ENCODE results near the gene ADGRE3.
"Not testable (repeated sequence)": the region's sequence is repeated elsewhere in the genome, so short reads cannot be mapped to it uniquely, and the experiment has no call there.

ADGRE3 gene

GRCh38 chr19:14629557-14629956 lies 45.1 kb downstream of the ADGRE3 start:
- H3K4me3 ChIP-seq (ENCODE audit: control insufficient read depth, low read depth, low read length), result no peak overlapping the region
- DNase-seq (ENCODE audit: low read depth), result no peak
- TF ChIP-seq, protein P1, sequence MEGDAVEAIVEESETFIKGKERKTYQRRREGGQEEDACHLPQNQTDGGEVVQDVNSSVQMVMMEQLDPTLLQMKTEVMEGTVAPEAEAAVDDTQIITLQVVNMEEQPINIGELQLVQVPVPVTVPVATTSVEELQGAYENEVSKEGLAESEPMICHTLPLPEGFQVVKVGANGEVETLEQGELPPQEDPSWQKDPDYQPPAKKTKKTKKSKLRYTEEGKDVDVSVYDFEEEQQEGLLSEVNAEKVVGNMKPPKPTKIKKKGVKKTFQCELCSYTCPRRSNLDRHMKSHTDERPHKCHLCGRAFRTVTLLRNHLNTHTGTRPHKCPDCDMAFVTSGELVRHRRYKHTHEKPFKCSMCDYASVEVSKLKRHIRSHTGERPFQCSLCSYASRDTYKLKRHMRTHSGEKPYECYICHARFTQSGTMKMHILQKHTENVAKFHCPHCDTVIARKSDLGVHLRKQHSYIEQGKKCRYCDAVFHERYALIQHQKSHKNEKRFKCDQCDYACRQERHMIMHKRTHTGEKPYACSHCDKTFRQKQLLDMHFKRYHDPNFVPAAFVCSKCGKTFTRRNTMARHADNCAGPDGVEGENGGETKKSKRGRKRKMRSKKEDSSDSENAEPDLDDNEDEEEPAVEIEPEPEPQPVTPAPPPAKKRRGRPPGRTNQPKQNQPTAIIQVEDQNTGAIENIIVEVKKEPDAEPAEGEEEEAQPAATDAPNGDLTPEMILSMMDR (IDR thresholded peaks at IDR 0.05; ENCODE audit: control insufficient read depth, insufficient read depth, low read depth, low read length, missing control alignments), result no peak

DNA sequence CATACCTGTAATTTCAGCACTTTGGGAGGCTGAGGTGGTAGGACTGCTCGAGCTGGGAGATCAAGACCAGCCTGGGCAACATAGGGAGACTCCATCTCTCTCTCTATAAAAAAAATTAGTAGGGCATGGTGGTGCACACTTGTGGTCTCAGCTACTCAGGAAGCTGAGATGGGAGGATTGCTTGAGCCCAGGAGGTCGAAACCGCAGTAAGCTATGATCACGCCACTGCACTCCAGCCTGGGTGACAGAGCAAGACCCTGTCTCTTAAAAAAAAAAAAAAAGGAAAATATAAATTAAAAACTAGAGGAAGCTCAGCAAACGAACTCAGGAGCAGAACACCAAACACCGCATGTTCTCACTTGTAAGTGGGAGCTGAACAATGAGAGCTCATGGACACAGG lies 50.2 kb downstream of the ADGRE3 start:
- not testable (repeated sequence) for H3K4me3 ChIP-seq (ENCODE audit: control insufficient read depth, low read depth, low read length); DNase-seq (ENCODE audit: low read depth)

GRCh38 chr19:14619404-14619803 lies 55.2 kb downstream of the ADGRE3 start:
- DNase-seq (ENCODE audit: low read depth), result no peak
- H3K4me3 ChIP-seq (ENCODE audit: control insufficient read depth, low read depth, low read length), result no peak overlapping the region
- TF ChIP-seq, protein P1 (IDR thresholded peaks at IDR 0.05; ENCODE audit: control insufficient read depth, insufficient read depth, low read depth, low read length, missing control alignments), result no peak

DNA sequence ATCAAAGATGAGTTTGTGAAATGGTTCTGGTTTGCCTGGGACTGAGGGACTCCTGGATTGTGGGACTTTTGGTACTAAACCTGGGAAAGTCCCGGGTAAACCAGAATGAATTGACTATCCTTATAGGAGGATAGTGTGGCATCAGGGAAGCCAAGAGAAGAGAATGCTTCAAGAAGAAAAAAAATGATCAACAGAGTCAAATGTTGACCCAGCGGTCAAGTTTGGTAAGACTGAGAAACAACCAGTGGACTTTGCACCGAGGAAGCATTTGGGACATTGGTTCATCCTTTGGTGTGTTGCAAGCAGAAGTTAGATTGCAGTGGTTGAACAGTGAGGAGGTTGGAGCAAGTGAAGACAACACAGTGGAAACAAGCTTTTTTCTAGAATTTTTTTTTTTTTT lies 58.2 kb downstream of the ADGRE3 start:
- TF ChIP-seq, protein P1 (IDR thresholded peaks at IDR 0.05; ENCODE audit: control insufficient read depth, insufficient read depth, low read depth, low read length, missing control alignments), result no peak
- H3K4me3 ChIP-seq (ENCODE audit: control insufficient read depth, low read depth, low read length), result no peak overlapping the region
- no peak for DNase-seq (ENCODE audit: low read depth)

- no peak for DNase-seq (ENCODE audit: low read depth)
- H3K4me3 ChIP-seq (ENCODE audit: control insufficient read depth, low read depth, low read length), result no peak overlapping the region
- TF ChIP-seq, protein P1 (IDR thresholded peaks at IDR 0.05; ENCODE audit: control insufficient read depth, insufficient read depth, low read depth, low read length, missing control alignments), result no peak
These were observed 59.0 kb downstream of the ADGRE3 start for GRCh38 chr19:14615623-14616022.

DNA sequence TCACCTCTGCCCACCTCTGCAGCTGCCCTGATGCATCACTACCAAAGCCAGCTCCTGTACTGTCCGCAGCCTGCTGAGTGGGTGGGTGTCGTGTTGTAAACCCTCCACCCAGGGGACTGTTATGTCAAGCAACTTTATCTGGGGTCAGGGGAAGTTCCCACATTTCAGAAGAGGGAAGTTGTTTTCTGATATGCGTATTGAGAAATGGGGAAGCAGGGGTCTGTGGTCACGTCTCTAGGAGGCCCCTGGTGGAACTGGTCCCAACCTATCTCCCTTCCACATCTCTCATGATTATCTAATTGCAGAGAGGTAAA lies 60.6 kb downstream of the ADGRE3 start:
- H3K4me3 ChIP-seq (ENCODE audit: control insufficient read depth, low read depth, low read length), result no peak overlapping the region
- no peak for DNase-seq (ENCODE audit: low read depth)
- TF ChIP-seq, protein P1 (IDR thresholded peaks at IDR 0.05; ENCODE audit: control insufficient read depth, insufficient read depth, low read depth, low read length, missing control alignments), result no peak

GRCh38 chr19:14613399-14614098 lies 61.1 kb downstream of the ADGRE3 start:
- DNase-seq (ENCODE audit: low read depth); H3K4me3 ChIP-seq (ENCODE audit: control insufficient read depth, low read depth, low read length): not testable (repeated sequence)

- TF ChIP-seq, protein P1 (IDR thresholded peaks at IDR 0.05; ENCODE audit: control insufficient read depth, insufficient read depth, low read depth, low read length, missing control alignments), result no peak
These were observed 62.0 kb downstream of the ADGRE3 start for GRCh38 chr19:14612657-14613056.

DNA sequence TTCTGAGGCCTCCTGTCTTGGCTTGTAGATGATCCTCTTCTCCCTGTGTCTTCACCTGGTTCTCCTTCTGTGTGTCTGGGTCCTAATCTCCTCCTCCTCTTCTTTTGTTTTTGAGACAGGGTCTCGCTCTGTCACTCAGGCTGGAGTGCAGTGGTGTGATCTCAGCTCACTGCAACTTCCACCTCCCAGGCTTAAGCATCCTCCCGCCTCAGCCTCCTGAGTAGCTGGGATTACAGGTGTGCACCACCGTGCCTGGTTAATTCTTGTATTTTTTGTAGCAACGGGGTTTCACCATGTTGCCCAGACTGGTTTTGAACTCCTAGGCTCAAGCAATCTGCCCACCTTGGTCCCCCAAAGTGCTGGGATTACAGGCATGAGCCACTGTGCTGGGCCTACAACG lies 62.4 kb downstream of the ADGRE3 start:
- DNase-seq (ENCODE audit: low read depth), result not testable (repeated sequence)

More at GRCh38 chr19:14612657-14613056, 62.0 kb downstream of the ADGRE3 start:
- no peak overlapping the region for H3K4me3 ChIP-seq (ENCODE audit: control insufficient read depth, low read depth, low read length)
- no peak for DNase-seq (ENCODE audit: low read depth)

More for the DNA sequence above, 62.4 kb downstream of the ADGRE3 start:
- H3K4me3 ChIP-seq (ENCODE audit: control insufficient read depth, low read depth, low read length), result not testable (repeated sequence)

Measured in AG09309 (cell line).